Right hindlimb (tissue), 1 donor: ENCODE results near the gene IL3RA.

Source experiments
- DNase-seq: peaks from one replicate; pipeline ENCODE4 v3.0.0-alpha.2; 2018

Gene IL3RA

DNA sequence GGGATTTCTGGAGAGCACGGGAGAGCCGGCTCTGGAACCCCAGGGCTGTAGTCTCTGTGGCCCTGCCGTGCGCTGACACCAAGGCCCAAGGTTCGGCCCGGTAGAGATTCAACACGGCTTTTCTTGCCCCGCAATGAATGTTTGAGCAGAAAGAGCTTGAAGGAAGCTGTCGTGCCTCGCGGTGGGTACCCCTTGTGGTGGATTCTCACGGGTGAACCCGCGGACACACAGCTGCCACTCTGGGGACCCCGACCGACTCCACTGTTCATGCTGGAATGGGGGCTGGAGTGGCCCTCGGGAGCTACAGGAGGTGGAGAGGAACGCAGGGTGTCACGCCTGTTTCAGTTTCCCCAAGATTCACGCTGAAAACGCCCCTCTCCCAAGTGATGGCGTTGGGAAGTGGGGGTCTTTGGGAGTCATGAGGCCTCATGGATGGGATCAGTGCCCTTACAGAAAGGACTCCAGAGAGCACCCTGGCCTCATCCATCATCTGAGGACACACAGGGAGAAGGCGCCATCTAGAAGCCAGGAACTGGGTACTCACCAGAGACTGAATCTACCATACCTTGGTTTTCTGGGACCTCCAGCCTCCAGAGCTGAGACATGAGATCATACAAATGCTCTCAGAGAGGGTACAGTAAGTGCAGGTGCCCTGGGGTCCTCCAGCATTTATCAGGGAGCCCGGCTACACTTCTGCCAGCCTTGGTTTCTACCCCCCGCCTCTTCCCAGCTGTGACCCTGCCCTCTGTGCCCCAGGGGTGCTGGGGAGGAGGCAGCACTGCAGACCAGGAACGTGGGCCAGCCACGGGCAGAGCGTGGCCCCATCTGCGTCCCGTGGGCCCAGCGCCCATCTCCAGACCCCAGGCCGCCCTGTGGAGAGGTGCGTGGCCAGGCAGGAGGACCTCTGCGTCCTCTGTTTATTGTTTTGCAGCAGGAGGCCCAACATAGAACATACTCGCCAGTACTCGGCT lies 49.0 kb downstream of the IL3RA start:
- no peak for DNase-seq

DNA sequence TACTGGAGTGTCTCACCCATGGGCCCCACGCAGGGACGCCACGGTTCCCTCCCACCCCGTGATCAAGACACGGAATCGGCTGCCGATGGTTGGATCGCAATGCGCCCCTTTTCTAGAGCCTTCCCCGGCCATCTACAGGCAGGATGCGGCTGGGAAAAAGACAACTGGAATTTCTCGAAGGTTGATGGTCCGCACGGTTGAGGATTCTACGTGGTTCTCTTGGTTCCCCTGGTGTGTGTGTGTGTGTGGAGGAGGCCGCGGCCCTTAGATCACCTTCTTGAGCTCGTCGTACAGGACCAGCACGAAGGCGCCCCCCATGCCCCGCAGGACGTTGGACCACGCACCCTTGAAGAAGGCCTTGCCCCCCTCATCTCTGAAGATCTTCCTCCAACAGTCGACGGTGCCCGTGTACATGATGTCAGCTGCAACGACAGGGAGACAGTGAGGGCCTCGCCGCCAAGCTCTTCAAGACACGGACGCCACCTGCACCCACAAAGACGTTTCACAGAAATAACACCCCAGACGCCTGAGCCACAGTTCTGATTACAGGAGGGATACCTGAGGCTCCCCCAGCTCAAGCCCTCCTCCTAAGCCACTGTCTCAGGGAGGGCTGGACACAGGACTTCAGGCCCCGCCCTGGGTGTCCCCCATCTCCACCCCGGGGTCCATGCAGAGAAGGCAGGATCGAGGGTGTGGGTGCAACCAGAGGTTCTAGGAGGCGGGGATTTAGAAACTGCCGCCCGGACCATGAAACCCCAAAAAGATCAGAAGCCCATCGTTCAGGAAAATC lies 49.9 kb downstream of the IL3RA start:
- no peak for DNase-seq

DNA sequence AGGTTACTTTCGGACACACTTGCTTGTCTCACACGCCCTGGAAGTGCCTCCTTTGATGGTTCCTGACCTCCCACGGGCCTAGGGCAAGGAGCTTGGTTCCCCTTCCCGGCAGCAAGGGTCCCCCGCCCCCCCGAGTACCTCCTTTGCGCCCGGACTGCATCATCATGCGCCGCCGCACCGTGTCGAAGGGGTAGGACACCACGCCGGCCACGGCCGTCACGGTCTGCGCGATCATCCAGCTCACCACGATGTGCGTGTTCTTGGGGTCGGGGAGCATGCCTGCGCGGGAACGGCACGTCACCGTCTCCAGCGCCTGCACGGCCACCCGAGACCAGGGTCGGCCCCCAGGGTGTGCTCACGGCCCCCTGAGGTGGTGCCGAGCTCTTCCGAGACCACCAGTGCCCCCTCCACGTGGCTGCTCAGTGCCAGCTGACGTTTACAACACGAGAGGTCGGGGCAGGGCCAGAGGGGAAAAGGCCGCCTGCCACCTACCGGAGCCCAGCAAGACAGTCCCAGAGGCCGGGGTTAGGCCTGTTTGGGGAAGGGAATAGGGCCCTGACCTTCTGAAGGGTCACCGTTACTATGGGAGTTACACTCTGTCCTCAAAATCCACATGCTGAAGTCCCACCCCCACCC lies 50.7 kb downstream of the IL3RA start:
- DNase-seq, result no peak

DNA sequence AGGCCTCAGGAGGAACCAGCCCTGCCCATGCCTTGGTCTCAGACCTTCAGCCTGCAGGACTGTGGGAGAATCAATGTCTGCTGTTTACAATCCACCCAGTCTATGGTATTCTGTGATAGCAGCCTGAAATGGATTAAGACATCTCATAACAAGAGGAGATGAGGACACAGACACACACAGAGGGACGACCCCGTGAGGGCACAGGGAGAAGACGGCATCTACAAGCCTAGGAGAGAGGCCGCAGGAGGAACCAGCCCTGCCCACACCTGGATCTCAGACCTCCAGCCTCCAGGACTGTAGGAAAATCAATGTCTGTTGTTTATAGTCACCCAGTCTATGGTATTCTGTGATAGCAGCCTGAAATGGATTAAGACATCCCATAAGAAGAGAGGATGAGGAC lies 52.1 kb downstream of the IL3RA start:
- no peak for DNase-seq

DNA sequence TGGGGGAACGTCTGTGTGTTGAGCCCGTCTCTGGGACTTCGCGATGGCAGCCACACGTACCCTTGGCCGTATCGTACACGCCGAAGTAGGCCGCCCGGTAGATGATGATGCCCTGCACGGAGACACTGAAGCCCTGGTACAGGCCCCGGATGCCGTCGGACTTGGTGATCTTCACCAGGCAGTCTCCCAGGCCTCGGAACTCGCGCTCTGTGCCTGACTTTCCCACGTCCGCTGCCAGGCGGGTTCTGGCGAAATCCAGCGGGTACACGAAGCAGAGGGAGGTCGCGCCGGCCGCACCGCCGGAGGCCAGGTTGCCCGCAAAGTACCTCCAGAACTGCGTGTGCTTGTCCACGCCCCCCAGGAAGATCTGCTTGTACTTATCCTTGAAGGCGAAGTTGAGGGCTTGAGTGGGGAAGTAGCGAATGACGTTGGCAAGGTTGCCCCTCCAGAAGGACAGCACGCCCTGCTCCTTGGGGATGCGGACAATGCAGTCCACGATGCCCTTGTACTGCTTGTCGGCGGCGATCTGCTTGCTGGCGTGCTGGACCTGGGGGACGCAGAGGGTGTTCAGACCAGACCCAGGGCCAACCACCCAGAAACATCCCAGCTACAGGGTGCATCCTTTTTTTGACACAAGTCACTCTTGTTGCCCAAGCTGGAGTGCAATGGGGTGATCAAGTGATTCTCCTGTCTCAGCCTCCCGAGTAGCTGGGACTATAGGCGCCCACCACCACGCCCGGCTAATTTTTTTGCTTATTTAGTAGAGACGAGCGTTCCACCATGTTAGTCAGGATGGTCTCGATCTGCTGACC lies 52.8 kb downstream of the IL3RA start:
- no peak for DNase-seq

DNA sequence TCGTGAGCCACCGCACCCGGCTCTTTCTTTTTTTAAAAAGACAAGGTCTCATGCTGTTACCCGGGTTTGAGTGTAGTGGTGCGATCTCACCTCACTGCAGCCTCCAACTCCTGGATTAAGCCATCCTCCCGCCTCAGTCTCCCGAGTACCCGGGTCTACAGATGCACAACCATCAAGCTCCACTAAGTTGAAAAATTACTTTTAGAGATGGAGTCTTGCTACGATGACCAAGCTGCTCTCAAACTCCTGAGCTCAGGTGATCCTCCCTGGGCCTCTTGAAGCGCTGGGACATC lies 53.4 kb downstream of the IL3RA start:
- no peak for DNase-seq

DNA sequence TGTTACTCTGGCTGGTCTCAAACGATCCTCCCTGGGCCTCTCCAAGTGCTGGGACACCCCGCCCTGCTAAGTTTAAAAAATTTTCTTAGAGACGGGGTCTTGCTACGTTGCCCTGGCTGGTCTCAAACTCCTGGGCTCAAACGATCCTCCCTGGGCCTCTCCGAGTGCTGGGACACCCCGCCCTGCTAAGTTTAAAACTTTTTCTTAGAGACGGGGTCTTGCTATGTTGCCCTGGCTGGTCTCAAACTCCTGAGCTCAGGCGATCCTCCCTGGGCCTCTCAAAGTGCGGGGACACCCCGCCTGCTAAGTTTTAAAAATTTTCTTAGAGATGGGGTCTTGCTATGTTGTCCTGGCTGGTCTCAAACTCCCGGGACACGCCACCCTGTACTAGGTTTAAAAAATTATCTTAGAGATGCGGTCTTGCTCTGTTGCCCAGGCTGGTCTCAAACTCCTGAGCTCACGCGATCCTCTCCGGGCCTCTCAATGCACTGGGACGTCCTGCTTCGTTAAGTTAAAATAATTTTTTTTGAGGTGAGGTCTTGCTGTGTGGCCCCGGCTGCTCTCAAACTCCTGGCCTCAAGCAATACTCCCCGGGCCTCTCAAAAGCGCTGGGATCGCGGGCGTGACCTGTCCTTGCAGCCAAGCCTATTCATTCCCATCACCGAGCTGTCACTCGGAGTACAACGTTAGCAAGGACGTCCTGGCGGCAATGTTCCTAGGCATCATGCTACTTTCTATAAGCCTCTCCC lies 54.2 kb downstream of the IL3RA start:
- DNase-seq, result no peak

DNA sequence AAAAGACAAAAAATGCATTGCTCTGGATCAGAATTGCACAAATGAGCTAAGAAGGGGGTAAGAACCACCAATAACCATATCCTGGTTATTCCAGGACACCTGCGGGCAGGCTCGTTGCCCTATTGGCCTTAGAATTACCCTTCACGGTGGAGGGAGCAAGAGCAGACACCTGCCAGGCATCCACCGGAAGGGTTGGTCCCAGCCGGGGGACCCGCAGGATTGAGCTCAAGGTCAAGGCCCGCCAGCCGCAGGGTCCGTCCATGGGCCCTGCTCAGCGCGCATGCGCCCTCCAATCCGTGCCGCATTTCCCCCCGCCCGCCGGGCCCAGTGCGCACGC lies 54.8 kb downstream of the IL3RA start:
- DNase-seq, result no peak

DNA sequence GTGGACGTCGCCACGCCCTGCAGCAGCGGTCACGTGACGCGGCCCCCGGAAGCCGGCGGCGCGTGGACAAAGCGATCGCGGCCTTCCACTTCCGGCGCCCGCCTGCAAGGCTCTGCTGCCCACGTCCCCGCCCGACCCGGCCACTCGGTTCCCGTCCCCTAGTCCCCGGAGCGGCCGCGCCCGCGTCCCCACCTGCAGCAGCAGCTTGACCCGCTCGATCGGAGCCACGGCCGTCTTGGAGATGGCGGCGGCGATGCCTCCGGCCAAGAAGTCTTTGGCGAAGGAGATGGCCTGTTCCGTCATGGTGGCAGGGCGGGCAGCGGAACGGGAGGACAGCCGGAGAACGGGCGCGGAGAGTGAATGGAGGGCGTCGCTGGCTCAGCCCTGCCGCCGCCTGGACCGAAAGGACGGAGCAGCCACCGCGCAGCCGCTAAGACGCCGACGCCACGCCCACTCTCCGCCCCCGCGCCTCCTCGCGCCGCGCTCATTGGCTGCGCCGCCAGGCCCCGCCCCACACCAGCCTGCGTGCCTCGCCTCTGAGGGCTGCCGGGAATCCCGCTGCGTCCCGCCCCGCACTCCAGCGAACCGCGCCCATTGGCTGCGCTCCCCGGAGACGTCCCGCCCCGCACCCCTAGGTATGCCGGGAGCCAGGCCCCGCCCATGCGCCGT lies 55.3 kb downstream of the IL3RA start, which contains the start of gene SLC25A6:
Gene SLC25A6 (minus strand): TSS at position 407 of the 669 bp plus-strand sequence. CDS start 104 bp downstream, at position 303.
- DNase-seq, result peak; percentile 99

DNA sequence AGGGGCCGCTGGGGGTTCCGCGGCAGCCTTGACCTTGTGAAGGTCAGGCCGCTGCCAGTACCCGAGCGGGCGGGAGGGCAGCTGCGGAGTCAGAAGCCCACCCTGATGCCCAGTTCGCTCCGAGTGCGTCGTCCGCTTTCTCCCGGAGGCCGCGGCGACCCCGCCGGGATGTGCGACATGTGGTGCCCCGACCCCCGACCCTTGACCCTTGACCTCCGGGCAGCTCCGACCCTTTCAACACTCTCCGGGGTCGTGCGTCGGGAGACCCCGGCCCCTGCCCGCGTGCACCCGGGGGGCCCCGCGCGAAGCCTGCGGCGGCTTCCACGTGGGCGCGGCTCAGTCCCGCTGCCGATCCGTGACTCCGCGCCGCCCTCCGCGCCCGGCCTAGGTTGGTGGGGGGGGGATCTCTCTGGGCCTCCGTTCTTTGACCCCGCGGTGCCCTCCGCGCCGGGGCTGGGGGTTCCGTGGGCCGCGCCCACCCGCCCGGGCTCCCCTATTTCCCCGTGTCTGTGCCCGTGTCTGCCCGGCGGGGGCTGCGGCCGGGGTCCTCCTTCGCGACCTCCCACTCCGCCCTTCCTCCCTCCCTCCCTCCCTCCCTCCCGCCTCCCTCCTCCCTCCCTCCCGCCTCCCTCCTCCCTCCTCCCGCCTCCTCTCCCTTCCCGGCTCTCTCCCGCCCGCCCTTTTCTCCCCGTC lies 55.9 kb downstream of the IL3RA start:
- peak; percentile 89 for DNase-seq

DNA sequence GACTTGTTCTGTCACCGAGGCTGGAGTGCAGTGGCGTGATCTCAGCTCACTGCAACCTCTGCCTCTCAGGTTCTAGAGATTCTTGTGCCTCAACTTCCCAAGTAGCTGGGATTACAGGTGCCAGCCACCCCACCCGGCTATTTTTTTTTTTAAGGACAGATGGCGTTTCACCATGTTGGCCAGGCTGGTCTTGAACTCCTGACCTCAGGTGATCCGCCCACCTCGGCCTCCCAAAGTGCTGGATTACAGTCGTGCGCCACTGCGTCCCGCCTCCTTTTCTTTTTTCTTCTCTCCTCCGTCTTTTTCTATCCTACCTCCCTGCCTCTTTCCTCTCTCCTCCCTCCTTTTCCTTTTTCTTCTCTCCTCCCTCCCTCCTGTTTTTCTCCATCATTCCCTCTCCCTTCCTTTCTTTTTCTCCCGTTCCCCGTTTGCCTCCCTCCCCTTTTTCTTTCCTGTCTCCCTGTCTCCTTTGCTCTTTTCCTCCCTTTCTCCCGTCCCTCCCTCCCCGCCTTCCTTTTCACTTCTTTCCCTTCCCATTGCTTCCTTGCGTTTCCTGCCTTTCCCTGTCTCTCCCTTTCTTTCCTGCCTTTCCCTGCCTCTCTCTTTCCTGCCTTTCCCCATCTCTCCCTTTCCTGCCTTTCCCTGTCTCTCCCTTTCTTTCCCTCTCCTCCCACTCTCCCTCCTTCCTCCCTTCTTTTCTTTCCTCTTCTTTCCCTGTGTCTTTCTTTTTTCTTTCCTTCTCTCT lies 57.5 kb downstream of the IL3RA start:
- no peak for DNase-seq

DNA sequence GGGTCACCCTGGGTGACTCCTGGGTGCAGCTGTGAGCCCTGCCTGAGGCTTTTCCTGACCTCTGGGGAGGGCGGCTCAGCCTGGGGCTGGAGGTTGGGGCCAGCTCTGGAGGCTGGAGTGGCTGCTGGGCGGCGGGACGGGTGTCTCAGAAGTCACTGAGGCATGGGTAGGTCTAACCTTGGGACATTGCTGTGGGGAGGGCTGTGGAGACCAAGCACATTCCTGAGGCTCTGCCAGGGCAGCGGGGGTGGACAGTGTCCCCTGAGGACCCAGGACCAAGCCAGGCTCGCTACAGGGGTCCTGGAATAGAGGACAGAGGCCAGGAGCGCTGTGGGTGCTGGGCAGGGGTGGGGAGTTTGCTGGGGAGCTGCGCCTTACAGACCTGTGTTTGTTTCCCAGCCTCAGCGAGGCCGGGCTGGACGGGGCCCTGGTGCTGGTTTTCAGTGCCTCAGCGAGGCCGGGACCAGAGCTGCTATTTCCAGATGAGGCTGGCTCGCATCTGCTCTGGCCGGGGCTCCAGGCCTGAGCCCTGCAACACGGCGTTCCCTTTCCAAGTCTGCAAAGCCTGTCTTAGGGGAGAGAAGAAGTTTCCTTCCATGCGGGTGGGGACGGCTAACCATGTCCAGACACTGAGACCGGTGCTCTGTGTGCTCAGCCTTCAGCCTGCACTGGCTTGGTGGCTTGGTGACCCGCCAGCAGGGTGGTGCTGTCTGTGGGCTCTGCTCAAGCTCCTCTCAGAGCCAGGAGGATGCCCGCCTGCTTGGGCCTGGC lies 58.3 kb downstream of the IL3RA start:
- no peak for DNase-seq

DNA sequence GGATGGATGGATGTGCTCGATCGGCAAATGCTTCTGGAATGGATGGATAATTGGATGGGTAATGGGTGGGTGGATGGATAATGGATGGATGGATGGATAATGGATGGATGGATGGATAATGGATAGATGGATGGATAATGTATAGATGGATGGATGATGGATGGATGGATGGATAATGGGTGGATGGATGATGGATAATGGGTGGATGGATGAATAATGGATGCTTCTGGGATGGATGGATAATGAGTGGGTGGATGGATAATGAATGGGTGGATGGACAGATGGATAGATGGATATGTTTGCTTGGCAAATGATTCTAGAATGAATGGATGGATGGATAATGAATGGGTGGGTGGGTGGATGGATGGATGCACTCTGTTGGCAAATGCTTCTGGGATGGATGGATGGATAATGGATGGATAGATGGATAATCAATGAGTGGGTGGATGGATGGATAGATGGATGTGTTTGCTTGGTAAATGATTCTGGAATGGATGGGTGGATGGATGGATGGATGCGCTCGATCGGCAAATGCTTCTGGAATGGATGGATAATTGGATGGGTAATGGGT lies 59.1 kb downstream of the IL3RA start:
- no peak for DNase-seq

DNA sequence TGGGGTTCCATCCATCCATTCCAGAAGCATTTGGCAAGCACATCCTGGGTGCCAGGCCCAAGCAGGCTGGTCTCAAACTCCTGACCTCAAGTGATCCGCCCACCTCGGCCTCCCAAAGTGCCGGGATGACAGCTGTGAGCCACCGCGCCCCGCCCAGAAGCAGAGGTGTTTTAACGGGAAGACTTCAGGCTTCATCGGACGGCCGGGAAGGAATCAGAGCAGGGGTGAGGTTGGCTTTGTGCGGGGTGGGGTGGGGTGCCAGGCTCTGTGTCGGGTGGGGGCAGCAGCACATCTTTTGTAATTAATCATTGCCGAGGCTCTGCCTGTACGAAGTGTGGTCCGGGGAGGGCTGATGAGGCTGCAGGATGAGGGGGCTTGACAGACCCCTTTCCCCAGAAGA lies 60.4 kb downstream of the IL3RA start:
- no peak for DNase-seq

DNA sequence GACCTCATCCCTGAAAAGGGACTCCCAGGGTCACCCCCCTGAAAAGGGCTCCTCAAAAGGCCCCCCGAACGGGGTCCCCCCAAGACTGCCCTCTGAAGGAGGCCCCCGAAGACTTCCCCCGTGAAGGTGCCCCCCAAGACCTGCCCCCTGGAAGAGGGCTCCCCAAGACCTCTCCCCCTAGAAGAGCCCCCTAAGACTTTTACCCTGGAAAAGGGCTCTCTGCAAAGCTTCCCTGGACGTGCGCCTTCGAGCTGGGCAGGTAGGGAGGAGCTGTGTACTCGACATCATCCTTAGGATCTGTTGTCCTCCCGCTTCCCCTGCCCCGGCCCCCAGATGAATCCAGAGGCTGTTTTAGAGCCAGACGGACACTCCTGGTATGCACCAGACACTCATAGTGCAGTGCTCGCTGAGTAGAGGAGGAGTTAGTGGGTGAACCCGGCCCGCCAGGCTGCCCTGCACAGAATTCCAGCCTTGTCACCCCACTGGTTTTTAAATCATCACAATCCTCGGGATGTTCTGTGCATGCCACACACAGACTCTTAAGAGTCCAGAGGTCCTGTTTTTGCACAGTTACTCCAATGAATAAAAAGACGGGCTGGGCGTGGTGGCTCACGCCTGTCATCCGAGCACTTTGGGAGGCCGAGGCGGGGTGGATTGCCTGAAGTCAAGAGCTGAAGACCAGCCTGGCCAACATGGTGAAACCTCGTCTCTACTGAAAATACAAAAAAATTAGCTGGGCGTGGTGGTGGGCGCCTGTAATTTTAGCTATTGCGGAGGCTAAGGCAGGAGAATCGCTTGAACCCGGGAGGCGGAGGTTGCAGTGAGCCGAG lies 61.1 kb downstream of the IL3RA start:
- DNase-seq, result no peak

DNA sequence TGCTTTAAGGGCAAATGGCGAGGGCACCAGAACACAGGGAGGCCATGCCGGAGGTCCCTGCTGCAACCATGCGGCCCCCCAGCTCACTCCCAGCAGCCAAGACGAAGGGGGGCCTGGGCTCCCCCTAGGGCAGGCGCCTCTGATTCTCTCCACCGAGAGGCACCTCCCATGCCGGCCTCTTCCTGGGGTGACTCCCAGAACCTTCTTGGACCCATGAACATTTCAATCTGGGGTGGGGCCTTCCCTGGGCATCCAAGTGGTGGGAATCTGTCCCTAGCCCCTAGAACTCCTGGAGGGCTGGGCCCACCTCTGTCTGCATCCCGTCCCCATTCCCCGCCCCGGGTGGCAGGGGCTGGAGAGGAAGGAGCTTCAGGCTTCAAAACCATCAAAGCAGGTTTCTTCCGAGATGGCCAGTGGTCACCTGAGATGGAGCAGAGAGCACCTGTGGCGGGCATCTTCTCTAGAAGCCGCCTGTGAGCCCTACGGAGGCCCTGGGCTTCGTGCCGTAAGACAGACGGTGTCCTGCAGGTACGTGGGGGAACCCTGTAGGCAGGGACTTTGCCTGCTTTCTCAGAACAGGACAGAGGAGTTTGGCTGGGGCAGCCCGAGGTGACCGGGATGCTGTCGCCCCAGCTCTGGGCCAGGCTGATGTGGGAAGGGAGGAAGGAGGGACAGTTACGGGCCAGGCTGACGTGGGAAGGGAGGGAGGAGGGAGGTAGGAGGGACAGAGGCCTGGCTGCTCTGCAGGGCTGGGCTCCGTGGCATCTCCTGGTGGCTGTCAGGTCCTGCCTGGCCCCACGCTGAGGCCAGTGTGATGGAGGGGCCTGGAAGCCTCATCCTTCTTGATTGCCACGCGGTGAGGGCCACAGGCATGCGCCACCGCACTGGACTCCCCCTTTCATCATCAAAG lies 62.1 kb downstream of the IL3RA start:
- DNase-seq, result no peak

DNA sequence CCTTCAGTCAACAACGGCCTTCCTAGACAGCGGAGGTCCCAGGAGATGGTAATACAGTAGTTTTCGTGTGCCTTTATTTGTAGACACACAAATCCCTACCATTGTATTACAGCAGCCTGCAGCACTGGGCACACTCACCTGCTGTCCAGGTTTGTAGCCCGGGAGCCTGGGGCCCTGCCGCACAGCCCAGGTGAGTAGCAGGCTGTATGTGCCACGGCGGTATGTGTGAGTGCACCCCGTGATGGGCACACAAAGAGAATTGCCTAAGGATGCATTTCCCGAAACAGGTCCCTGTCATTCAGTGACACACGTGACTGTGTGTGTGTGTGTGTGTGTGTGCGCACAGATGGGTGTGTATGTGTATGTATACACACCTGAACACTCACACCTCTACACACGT lies 63.5 kb downstream of the IL3RA start:
- no peak for DNase-seq
